OCI-LY3 (cell line): ENCODE measurements around the gene TPGS2.

Experiments used
- H2AFZ ChIP-seq: fragments of 200-600, 300-600 bp; shearing (Covaris generic); 2 replicates; pipeline ENCODE4 v1.6.0; 2014; ENCODE audit warnings: antibody characterized with exemption, low read depth, low read length
- H3K27ac ChIP-seq: fragments of 200-600, 300-600 bp; sonication (generic); 2 replicates; pipeline ENCODE4 v1.5.1; 2014; ENCODE audit warnings: mild to moderate bottlenecking, low read length, moderate library complexity, mixed read lengths
- H3K27me3 ChIP-seq: fragments of 200-600, 300-600 bp; sonication (generic); 2 replicates; pipeline ENCODE4 v1.6.1; 2014; ENCODE audit warnings: low read depth, low read length, mixed read lengths
- H3K36me3 ChIP-seq: fragments of 200-600, 300-600 bp; sonication (generic); replicated peaks from 2 replicates; pipeline ENCODE3; 2014; ENCODE audit warnings: low read depth, low read length, mixed read lengths
- H3K4me1 ChIP-seq: fragments of 300-600, 200-600 bp; sonication (generic); 2 replicates; pipeline ENCODE4 v1.6.1; 2014; ENCODE audit warnings: low read length, mixed read lengths
- H3K4me2 ChIP-seq: fragments of 200-600, 300-600 bp; sonication (generic); 2 replicates; pipeline ENCODE4 v1.6.1; 2014; ENCODE audit warnings: low read length, mixed read lengths
- H3K4me3 ChIP-seq: fragments of 300-600, 200-600 bp; sonication (generic); 2 replicates; pipeline ENCODE4 v1.5.1; 2014; ENCODE audit warnings: antibody characterized with exemption, mild to moderate bottlenecking, low read length, moderate library complexity
- H3K79me2 ChIP-seq: fragments of 300-600, 200-600 bp; shearing (Covaris generic); 2 replicates; pipeline ENCODE4 v1.6.1; 2014; ENCODE audit warnings: mild to moderate bottlenecking, low read length, mixed read lengths
- H3K9ac ChIP-seq: fragments of 300-600, 200-600 bp; shearing (Covaris generic); 2 replicates; pipeline ENCODE4 v1.6.0; 2014; ENCODE audit warnings: mild to moderate bottlenecking, low read length, moderate library complexity
- H3K9me3 ChIP-seq: fragments of 200-600, 300-600 bp; shearing (Covaris generic); 2 replicates; pipeline ENCODE4 v1.6.1; 2014; ENCODE audit warnings: low read length, mixed read lengths; ENCODE audit not compliant: insufficient read depth
- H4K20me1 ChIP-seq: fragments of 200-600, 300-600 bp; sonication (generic); 2 replicates; pipeline ENCODE4 v1.6.1; 2016; ENCODE audit warnings: low read length, mixed read lengths; ENCODE audit not compliant: insufficient read depth
- CTCF ChIP-seq: fragments of 200-600, 300-600 bp; sonication (generic); IDR thresholded peaks from 2 replicates; pipeline ENCODE4 v1.5.1; 2014; ENCODE audit warnings: antibody characterized with exemption, low read length, low read depth
- EZH2phosphoT487 ChIP-seq: fragments of 200-600 bp; shearing (Covaris generic); IDR thresholded peaks from 2 replicates; pipeline ENCODE4 v1.6.1; 2018; ENCODE audit warnings: antibody characterized with exemption, mixed run types, low read depth

Gene TPGS2

DNA sequence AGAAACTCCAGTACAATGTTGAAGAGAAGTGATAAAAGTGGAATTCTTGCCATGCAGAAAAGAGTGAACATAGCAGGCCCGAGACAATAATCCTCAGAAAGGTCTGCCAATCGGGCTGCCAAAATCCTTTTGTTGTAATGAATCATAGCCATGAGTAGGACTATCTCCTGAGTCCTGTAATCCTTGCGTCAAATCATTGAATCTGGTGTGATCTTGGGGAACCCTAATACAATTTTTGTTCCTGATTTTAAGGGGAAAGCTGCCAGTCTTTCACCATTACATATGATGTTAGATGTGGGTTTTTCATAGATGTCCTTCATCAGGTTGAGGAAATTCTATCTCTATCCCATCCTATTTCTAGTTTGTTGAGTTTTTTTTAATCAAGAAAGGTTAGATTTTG lies 2.2 kb downstream of the TPGS2 start:
- Histone ChIP-seq H3K4me3 (no peak overlapping the region), H3K9ac (no peak overlapping the region), H4K20me1 (no peaks in the 10 kb centered on the region), H3K27ac (no peak overlapping the region), H3K4me2 (no peak overlapping the region), H3K36me3 (peaks cover 16% of the 10 kb centered on the region), H2AFZ (no peak overlapping the region), H3K4me1 (peaks cover 13% of the 10 kb centered on the region), H3K27me3 (no peaks in the 10 kb centered on the region), H3K9me3 (no peaks in the 10 kb centered on the region), H3K79me2 (peaks cover 28% of the 10 kb centered on the region)
- TF ChIP-seq EZH2phosphoT487 = no peak
- TF ChIP-seq CTCF = no peak

DNA sequence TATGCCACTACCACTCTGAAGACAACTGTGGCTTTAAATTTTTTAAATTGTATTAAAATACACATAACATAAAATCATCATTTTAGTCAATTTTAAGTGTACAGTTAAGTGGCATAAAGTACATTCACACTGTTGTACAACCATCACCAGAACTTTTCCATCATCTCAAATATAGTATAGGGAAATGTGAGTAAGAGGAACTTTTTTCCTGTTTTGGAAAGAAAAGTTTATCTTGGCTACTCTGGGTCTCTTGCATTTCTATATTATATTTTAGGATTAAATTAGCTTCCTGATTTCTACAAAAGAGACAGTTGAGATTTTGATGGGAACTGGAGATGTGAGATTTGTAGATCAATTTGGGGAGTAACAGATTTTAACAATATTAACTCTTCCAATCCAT lies 3.3 kb downstream of the TPGS2 start:
- no peak overlapping the region for H3K4me2 ChIP-seq
- peaks cover 28% of the 10 kb centered on the region for H3K79me2 ChIP-seq

GRCh38 chr18:36821681-36822080 lies 7.1 kb downstream of the TPGS2 start:
- TF ChIP-seq EZH2phosphoT487 (no peak), CTCF (no peak)

More for the DNA sequence above, 3.3 kb downstream of the TPGS2 start:
- H2AFZ ChIP-seq = no peak overlapping the region
- H3K4me1 ChIP-seq = peaks cover 13% of the 10 kb centered on the region
- H4K20me1 ChIP-seq = no peaks in the 10 kb centered on the region
- no peak overlapping the region for H3K9ac ChIP-seq
- H3K9me3 ChIP-seq = no peaks in the 10 kb centered on the region
- peaks cover 16% of the 10 kb centered on the region for H3K36me3 ChIP-seq
- H3K27ac ChIP-seq = no peak overlapping the region
- H3K4me3 ChIP-seq = no peak overlapping the region
- no peaks in the 10 kb centered on the region for H3K27me3 ChIP-seq
- TF ChIP-seq CTCF = no peak
- no peak for TF ChIP-seq EZH2phosphoT487

GRCh38 chr18:36819621-36820020 lies 9.2 kb downstream of the TPGS2 start:
- H3K79me2 ChIP-seq = no peaks in the 10 kb centered on the region
- H3K4me1 ChIP-seq = no peaks in the 10 kb centered on the region
- TF ChIP-seq CTCF = no peak
- no peak for TF ChIP-seq EZH2phosphoT487
- no peak overlapping the region for H3K9ac ChIP-seq
- no peak overlapping the region for H3K4me3 ChIP-seq
- no peak overlapping the region for H3K27ac ChIP-seq
- H3K9me3 ChIP-seq = no peaks in the 10 kb centered on the region
- no peak overlapping the region for H3K4me2 ChIP-seq
- peaks cover 29% of the 10 kb centered on the region for H3K36me3 ChIP-seq
- H2AFZ ChIP-seq = no peak overlapping the region
- no peaks in the 10 kb centered on the region for H4K20me1 ChIP-seq
- no peaks in the 10 kb centered on the region for H3K27me3 ChIP-seq

More at GRCh38 chr18:36821681-36822080, 7.1 kb downstream of the TPGS2 start:
- no peak overlapping the region for H3K27ac ChIP-seq
- 0 out of 2 replicates have a peak, but pooled peaks cover 2% of the 10 kb centered on the region for H3K79me2 ChIP-seq
- no peak overlapping the region for H3K4me2 ChIP-seq
- H3K36me3 ChIP-seq = peaks cover 29% of the 10 kb centered on the region
- no peaks in the 10 kb centered on the region for H4K20me1 ChIP-seq
- no peaks in the 10 kb centered on the region for H3K4me1 ChIP-seq
- H3K9me3 ChIP-seq = no peaks in the 10 kb centered on the region
- no peaks in the 10 kb centered on the region for H3K27me3 ChIP-seq
- H3K4me3 ChIP-seq = no peak overlapping the region
- H3K9ac ChIP-seq = no peak overlapping the region
- H2AFZ ChIP-seq = no peak overlapping the region
